Epithelial cell of prostate (primary cell): ENCODE measurements around the gene SHB.
"Not testable (repeated sequence)": the region's sequence is repeated elsewhere in the genome, so short reads cannot be mapped to it uniquely, and the experiment has no call there.

ENCODE experiments used
- DNase-seq: peaks from one replicate; pipeline ENCODE4 v3.0.0-alpha.2; 2011; ENCODE audit warnings: low read depth, low spot score
- H3K27ac ChIP-seq: fragments of 450-650 bp; 2 replicates; pipeline ENCODE4 v1.5.1; 2017; ENCODE audit warnings: mild to moderate bottlenecking

The SHB gene

DNA sequence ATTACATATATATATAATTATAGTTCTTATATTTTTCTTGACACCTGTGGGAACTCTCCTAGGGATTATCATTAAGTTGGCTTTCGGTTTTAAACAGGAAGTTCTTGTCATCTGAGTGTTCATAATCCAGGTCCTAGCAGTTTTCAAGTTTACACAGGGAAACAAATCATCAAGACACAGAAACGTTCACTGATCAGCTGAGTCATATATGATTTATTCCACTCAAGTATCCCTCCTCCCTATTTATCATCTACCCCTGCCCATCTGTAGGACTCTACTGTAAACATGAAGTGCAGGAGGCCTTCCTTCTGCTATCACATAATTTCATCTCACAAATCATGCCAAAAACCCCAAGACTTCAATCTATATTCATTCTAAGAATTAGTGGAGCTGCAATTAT is 171.4 kb downstream of the SHB start:
- peak overlapping the region; percentile 44 for H3K27ac ChIP-seq
- no peak for DNase-seq

DNA sequence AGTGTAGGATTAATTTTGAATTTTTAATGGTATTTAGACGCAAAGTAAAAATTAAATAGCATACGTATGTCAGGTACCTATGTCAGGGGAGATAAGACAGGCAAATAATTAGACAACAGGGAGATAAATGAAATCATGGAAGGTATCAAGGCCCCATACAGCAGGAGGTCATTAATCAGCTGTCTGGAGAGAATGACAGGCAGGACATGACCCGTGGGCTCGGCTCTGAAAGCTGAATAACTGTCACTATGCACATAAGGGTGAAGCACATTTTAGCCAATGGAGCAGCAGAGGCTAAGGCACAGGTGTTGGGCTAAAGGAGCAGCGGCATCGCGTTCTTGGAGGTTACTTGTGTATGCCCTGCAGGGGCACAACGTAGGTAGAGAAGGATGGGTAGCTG is 177.0 kb downstream of the SHB start:
- no peak for DNase-seq
- H3K27ac ChIP-seq: no peak overlapping the region

DNA sequence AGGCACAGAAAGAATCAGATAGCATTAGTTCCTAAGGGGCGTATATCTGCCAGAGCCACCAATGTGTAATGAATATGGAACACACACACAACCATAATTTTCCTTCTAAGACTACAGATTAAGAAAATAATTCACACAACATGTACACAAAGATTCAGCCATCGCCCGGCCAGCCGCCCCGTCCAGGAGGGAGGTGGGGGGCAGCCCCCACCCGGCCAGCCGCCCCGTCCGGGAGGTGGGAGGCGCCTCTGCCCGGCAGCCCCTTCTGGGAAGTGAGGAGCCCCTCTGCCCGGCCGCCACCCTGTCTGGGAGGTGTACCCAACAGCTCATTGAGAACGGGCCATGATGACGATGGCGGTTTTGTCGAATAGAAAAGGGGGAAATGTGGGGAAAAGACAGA is 178.0 kb downstream of the SHB start:
- not testable (repeated sequence) for DNase-seq, H3K27ac ChIP-seq

DNA sequence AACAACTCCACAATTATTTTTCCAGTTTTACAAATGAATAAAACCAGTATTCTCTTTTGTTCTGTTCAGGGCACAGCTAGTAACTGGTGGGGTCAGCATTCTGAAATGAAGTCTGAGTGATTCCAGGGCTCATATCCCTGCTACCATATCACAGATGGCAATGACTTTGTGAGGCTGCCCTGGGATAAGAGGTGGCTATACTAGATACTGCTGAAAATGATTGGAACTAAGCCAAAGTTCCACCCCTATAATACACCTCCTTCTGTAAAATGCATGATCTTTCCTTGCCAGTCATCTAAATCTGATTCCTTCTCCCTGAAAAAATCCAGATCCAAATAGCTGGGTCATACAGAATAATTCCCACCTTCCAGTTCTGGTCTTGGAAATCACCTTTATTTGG is 179.5 kb downstream of the SHB start:
- DNase-seq: no peak
- H3K27ac ChIP-seq: no peak overlapping the region

DNA sequence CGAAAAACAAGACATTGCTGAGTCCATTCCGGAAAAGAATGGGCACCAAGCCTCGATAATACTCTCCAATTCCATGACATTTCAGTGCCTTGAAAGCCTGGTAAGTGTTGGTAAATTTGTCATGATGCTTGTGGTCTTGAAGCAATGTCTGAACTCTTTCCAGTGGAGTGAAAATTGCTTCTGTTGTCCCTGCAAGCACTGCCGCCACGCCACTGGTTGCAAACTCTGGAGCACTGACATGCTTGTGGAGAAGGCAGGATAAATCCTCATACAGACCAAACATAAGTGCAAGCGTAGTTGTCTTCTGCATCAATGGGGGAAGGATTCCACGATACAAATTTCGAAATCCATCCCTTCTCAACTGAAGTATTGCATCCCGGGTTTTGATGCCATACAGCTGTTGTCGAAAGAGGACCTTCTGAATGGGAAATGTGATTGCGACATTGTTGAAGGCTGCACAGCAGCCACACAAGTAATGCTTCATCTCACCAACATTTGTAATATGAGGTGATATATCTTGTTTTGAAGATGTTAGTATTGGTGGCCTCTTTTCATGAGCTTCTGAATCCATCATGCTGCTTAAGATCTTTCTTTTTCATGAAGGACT is 180.9 kb downstream of the SHB start:
- not testable (repeated sequence) for DNase-seq, H3K27ac ChIP-seq

DNA sequence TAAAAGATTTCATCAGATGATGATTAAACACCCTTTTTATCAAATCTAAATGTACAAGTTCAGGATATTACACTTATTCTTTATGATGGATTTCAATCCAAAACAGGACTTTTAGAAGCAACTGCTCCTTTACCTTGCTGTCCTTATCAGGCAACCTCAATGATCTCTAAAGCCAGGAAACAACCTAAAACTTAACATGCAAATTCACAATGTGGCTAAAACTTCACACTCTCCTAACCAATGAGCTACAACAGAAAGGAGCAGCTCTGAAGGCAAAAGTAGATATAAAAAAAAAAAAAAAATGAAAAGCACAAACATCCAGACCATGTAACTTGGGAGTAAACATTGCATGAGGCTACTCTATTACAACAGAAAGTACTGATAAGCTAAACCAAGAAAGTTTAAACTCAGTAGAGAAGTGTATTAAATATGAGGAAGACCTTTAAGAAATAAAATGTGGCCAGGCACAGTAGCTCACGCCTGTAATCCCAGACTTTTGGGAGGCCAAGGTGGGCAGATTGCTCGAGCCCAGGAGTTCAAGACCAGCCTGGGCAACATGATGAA is 188.0 kb downstream of the SHB start:
- no peak for DNase-seq
- no peak overlapping the region for H3K27ac ChIP-seq

DNA sequence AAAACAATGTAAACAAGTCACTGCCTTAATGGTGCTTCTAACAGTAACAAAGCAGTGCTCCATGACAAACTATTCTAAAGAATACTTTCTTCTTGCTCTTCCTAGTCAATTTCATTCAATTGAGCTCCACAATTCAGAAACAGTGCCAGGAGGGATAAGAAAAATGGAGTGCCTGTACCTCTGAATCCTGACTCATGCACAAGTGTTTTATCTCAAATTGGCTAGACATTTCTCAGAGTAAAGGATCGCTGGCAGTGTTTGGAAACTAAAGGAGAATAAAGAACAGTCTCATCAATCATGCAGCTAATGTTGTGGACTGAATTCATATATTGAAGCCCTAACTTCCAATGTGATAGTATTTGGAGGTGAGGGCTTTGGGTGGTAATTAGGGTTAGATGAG is 192.7 kb downstream of the SHB start:
- DNase-seq: no peak
- H3K27ac ChIP-seq: no peak overlapping the region

DNA sequence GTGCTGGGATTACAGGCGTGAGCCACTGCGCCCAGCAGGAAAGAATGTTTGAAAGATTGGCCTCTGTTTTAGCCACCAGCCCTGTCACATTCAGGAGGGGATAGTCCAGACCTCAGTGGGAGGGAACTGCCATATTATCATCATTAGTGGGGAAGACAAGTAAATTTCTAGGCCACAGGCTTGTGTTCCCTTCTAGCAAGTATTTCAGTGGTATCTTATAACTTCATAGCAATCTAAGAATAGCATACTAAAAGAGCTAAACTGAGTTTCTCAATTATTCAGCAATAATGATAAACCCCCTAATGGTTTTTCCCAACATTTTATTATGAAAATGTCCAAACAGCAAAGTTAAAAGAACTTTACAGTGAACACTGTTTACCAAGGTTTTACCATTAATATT is 195.1 kb downstream of the SHB start:
- no peak for DNase-seq
- no peak overlapping the region for H3K27ac ChIP-seq

DNA sequence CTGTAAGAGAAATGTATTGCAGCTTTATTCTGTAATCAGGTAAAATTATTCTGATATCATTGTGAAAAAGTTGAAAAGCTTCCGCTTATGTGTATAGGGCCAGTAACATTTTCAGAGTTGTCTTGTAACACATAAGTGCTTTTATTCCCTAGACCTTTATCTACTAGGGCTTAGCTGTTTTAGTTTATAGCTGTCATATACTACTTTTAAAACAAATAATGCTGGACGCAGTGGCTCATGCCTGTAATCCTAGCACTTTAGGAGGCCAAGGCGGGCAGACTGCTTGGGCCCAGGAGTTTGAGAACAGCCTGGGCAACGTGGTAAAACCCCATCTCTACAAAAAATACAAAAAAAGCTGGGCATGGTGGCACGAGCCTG is 198.2 kb downstream of the SHB start:
- no peak overlapping the region for H3K27ac ChIP-seq
- no peak for DNase-seq

DNA sequence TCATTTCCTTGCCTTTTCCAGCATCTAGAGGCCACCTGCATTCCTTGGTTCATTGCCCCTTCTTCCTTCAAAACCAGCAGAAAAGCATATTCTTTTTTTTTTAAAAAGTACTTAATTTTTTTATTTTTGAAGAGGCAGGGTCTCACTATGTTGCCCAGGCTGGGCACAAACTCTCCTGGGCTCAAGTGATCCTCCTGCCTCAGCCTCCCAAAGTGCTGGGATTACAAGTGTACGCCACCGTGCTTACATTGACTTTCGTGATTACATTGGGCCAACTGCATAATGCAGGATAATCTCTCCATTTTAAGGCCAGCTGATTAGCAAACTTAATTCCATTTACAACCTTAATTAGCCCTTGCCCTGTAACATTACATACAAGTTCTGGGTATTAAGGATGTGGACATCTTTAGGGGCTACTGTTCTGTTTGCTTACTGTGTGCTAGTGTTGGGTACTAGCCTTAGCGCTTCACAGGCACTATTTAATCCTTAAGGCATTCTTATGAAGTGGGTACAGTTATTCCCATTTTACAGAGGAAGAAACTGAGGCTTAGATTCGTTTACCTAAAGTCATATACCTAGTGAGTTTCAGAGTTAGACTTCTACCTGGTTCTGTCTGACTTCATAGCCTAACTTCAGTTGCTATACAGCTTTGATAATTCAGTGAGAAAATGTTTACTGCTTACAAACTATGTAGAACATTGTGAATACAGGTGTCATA is 198.8 kb downstream of the SHB start:
- no peak overlapping the region for H3K27ac ChIP-seq
- no peak for DNase-seq
